ENCODE results near the gene EPS8L2.
A peak's percentile ranks its signal among the peaks of the same experiment; 100 is the strongest.

EPS8L2 gene

GRCh38 chr11:748007-748359 lies 42.0 kb downstream of the EPS8L2 start:
- TF ChIP-seq CTCF (conservative IDR thresholded peaks at IDR 0.05; ENCODE audit: low read depth, low read length) = no peak
- H3K4me3 ChIP-seq (ENCODE audit: low read length) = peak overlapping the region; percentile 62
- DNase-seq (ENCODE audit: low read depth) = no peak

DNA sequence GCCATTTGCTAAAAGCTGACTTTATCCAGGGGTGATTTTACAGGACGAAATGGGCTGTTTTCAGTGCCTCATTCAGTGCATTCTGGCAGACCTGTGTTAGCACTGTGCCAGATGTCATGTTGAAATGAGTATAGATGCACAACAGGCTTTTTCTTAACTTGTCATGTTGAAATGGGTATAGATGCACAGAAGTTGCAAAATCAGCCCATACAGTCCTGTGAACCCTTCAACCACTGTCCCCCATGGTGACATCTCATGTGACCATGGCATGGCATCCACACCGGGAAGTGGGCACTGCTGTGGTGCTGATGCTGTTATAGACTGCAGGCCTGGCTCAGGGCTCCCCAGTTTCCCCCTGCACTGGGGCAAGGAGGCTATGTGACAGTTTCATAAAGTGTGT lies 43.7 kb downstream of the EPS8L2 start:
- no peak overlapping the region for H3K4me3 ChIP-seq (ENCODE audit: low read length)
- no peak for TF ChIP-seq CTCF (conservative IDR thresholded peaks at IDR 0.05; ENCODE audit: low read depth, low read length)
- DNase-seq (ENCODE audit: low read depth) = no peak

DNA sequence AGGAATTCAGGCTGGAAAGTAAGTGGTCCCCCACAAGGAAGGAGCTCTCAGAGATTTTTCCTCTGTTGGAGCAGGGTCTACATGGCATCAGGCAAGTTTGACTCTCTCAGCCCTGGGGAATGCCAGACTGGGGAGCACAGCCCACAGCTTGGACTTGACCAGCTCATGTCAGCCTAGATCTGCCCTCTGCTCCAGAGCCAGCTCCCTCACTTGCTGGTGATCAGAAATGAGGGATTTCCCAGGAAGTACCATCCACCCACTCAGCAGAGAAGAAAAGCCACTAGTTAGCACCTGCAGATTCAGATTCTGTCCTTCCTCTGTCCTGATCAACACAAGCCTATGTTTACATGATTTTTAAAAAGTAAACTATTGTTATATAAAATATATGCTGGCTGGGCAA lies 54.2 kb downstream of the EPS8L2 start:
- DNase-seq (ENCODE audit: low read depth) = no peak
- no peak overlapping the region for H3K4me3 ChIP-seq (ENCODE audit: low read length)
- no peak for TF ChIP-seq CTCF (conservative IDR thresholded peaks at IDR 0.05; ENCODE audit: low read depth, low read length)

GRCh38 chr11:761526-762108 lies 55.6 kb downstream of the EPS8L2 start:
- TF ChIP-seq CTCF (conservative IDR thresholded peaks at IDR 0.05; ENCODE audit: low read depth, low read length) = no peak
- no peak for DNase-seq (ENCODE audit: low read depth)
- H3K4me3 ChIP-seq (ENCODE audit: low read length) = no peak overlapping the region

DNA sequence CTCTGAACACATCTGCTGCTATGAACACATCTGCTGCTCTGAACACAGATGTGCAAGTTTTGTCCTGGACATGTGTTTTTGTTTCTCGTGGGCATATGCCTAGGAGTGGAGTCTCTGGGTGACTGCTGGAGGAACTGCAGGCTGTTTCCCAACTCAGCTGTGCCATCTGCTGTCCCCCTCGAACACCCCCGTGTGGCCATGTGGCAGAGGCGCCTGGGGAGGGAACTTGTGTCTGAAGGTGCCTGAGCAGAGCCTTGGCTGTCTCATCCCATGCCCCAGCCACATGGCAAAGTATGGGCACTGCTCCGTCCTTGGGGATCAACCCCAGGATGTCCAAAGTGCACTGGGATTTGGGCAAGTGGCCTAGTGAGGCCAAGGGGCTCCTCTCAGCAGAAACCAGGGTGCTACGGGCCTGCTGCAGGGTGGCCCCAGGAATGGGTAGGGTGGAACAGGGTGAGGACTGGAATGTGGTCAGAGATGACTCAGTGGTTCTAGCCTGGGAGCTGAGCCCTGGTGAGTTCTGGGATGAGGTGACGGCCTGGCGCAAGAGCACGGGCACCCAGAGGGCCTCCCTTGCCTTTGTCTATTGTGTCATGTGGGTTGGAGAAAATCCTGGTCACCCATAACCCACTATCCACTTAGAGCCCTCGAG lies 56.5 kb downstream of the EPS8L2 start:
- TF ChIP-seq CTCF (conservative IDR thresholded peaks at IDR 0.05; ENCODE audit: low read depth, low read length) = peak; percentile 30
- DNase-seq (ENCODE audit: low read depth) = no peak
- H3K4me3 ChIP-seq (ENCODE audit: low read length) = no peak overlapping the region

GRCh38 chr11:763073-763463 lies 57.0 kb downstream of the EPS8L2 start:
- DNase-seq (ENCODE audit: low read depth) = no peak
- no peak for TF ChIP-seq CTCF (conservative IDR thresholded peaks at IDR 0.05; ENCODE audit: low read depth, low read length)
- no peak overlapping the region for H3K4me3 ChIP-seq (ENCODE audit: low read length)

Data from retinal pigment epithelial cell (primary cell).